NCI-H82 treated with DMSO at 0.1 percent for 48 hours (cell line): ENCODE results near the gene CNGA2.

ENCODE experiments used
- DNase-seq: peaks from one replicate; lab custom pipeline; 2025; ENCODE audit not compliant: unreplicated experiment; lab: John Stamatoyannopoulos, UW

CNGA2 gene

GRCh38 chrX:151711787-151712186 lies 22.8 kb upstream of the CNGA2 start:
- no peak for DNase-seq

- DNase-seq: no peak
Observed at GRCh38 chrX:151712253-151712652, 22.3 kb upstream of the CNGA2 start.

- no peak for DNase-seq
Observed at GRCh38 chrX:151713849-151714248, 20.7 kb upstream of the CNGA2 start.

GRCh38 chrX:151714362-151714761 lies 20.2 kb upstream of the CNGA2 start:
- DNase-seq: no peak

- DNase-seq: no peak
Observed at GRCh38 chrX:151715752-151716151, 18.8 kb upstream of the CNGA2 start, which contains the start of gene FATE1. Gene FATE1, plus strand, starts transcription at chrX:151716035. Its CDS starts 85 bp downstream, at chrX:151716120.

GRCh38 chrX:151722241-151722846 lies 12.2 kb upstream of the CNGA2 start:
- peak; percentile 1 for DNase-seq

- DNase-seq: no peak
Observed at GRCh38 chrX:151723156-151723760, 11.3 kb upstream of the CNGA2 start.

- DNase-seq: no peak
Observed at GRCh38 chrX:151724563-151725337, 9.8 kb upstream of the CNGA2 start.

GRCh38 chrX:151725338-151725614 lies 9.3 kb upstream of the CNGA2 start:
- no peak for DNase-seq

- no peak for DNase-seq
Observed at GRCh38 chrX:151726751-151727150, 7.8 kb upstream of the CNGA2 start.

GRCh38 chrX:151727346-151727745 lies 7.2 kb upstream of the CNGA2 start:
- no peak for DNase-seq

- no peak for DNase-seq
Observed at GRCh38 chrX:151729056-151729725, 5.4 kb upstream of the CNGA2 start.

- no peak for DNase-seq
Observed at GRCh38 chrX:151735219-151735618, 673 bp downstream of the CNGA2 start.

- DNase-seq: no peak
Observed at GRCh38 chrX:151736685-151737084, 2.1 kb downstream of the CNGA2 start.

GRCh38 chrX:151737494-151737893 lies 2.9 kb downstream of the CNGA2 start:
- no peak for DNase-seq

GRCh38 chrX:151738751-151739150 lies 4.2 kb downstream of the CNGA2 start:
- DNase-seq: no peak

- DNase-seq: no peak
Observed at GRCh38 chrX:151741606-151742005, 7.1 kb downstream of the CNGA2 start.

GRCh38 chrX:151742311-151742710 lies 7.8 kb downstream of the CNGA2 start:
- DNase-seq: no peak

GRCh38 chrX:151743651-151744470 lies 9.3 kb downstream of the CNGA2 start:
- DNase-seq: no peak

- DNase-seq: no peak
Observed at GRCh38 chrX:151745651-151746050, 11.1 kb downstream of the CNGA2 start.

GRCh38 chrX:151746502-151746901 lies 12.0 kb downstream of the CNGA2 start:
- no peak for DNase-seq
